ENCODE results near the gene EXOSC7. TPM values are rescaled to one million over a fixed set of nuclear protein-coding genes. Genes with fewer than 3 reads are reported as not detected.

EXOSC7 gene
- total and polyA plus RNA-seq, 9 of the 15 experiments (the other 6 are each of a cell fraction or from before 2014, with no cell fraction given) = 88.5 to 237 (median 112) TPM

- TF ChIP-seq, protein P1, sequence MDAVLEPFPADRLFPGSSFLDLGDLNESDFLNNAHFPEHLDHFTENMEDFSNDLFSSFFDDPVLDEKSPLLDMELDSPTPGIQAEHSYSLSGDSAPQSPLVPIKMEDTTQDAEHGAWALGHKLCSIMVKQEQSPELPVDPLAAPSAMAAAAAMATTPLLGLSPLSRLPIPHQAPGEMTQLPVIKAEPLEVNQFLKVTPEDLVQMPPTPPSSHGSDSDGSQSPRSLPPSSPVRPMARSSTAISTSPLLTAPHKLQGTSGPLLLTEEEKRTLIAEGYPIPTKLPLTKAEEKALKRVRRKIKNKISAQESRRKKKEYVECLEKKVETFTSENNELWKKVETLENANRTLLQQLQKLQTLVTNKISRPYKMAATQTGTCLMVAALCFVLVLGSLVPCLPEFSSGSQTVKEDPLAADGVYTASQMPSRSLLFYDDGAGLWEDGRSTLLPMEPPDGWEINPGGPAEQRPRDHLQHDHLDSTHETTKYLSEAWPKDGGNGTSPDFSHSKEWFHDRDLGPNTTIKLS (IDR thresholded peaks at IDR 0.05; ENCODE audit: borderline replicate concordance, low read depth) = peak; percentile 83; the same call in 1 of the 2 replicates
- peak; percentile 87 for TF ChIP-seq BCOR (IDR thresholded peaks at IDR 0.05)
- no peak for TF ChIP-seq TRIM28 (IDR thresholded peaks at IDR 0.05)
- TF ChIP-seq ZNF778 (CRISPR knock-in tag; IDR thresholded peaks at IDR 0.05) = no peak
- TF ChIP-seq ZNF277 (CRISPR knock-in tag; IDR thresholded peaks at IDR 0.05; ENCODE audit: borderline replicate concordance) = no peak
- TF ChIP-seq TAF15 (IDR thresholded peaks at IDR 0.05; ENCODE audit: low read depth, low read length) = no peak
- TF ChIP-seq ARHGAP35 (IDR thresholded peaks at IDR 0.05; ENCODE audit: partially characterized antibody) = no peak
- no peak for TF ChIP-seq TCF15 (CRISPR knock-in tag; IDR thresholded peaks at IDR 0.05)
- 0 out of 2 replicates have a peak, but pooled peaks have one; percentile 54 for TF ChIP-seq ELF1 (tag; IDR thresholded peaks at IDR 0.05)
- TF ChIP-seq, protein P2, sequence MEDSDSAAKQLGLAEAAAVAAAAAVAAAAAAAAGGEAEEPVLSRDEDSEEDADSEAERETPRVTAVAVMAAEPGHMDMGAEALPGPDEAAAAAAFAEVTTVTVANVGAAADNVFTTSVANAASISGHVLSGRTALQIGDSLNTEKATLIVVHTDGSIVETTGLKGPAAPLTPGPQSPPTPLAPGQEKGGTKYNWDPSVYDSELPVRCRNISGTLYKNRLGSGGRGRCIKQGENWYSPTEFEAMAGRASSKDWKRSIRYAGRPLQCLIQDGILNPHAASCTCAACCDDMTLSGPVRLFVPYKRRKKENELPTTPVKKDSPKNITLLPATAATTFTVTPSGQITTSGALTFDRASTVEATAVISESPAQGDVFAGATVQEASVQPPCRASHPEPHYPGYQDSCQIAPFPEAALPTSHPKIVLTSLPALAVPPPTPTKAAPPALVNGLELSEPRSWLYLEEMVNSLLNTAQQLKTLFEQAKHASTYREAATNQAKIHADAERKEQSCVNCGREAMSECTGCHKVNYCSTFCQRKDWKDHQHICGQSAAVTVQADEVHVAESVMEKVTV (CRISPR knock-in tag; IDR thresholded peaks at IDR 0.05) = no peak
- no peak for TF ChIP-seq JUNB (CRISPR knock-in tag; conservative IDR thresholded peaks at IDR 0.05)
- TF ChIP-seq KLF6 (CRISPR knock-in tag; IDR thresholded peaks at IDR 0.05; ENCODE audit: borderline replicate concordance) = 0 out of 2 replicates have a peak, but pooled peaks have one; percentile 71
- no peak for TF ChIP-seq DPF2 (IDR thresholded peaks at IDR 0.05)
- TF ChIP-seq ZNF586 (CRISPR knock-in tag; conservative IDR thresholded peaks at IDR 0.05) = no peak
- TF ChIP-seq KDM4B (IDR thresholded peaks at IDR 0.05; ENCODE audit: borderline replicate concordance in 2 of 2, low read depth in 1 of 2) = peak in 1 of 2 experiments; percentile 69; a peak in 2 of 4 replicates
- TF ChIP-seq CBX2 (IDR thresholded peaks at IDR 0.05; ENCODE audit: insufficient read depth, low read length, poor library complexity, severe bottlenecking) = no peak
- TF ChIP-seq ZNF740 (CRISPR knock-in tag; IDR thresholded peaks at IDR 0.05) = peak; percentile 97
- TF ChIP-seq ZNF740 (tag; IDR thresholded peaks at IDR 0.05) = peak in 1 of 2 experiments; percentile 97; a peak in 2 of 4 replicates
- TF ChIP-seq, protein P3, sequence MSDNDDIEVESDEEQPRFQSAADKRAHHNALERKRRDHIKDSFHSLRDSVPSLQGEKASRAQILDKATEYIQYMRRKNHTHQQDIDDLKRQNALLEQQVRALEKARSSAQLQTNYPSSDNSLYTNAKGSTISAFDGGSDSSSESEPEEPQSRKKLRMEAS (CRISPR knock-in tag; IDR thresholded peaks at IDR 0.05) = peak; percentile 87
- no peak for TF ChIP-seq ZNF444 (CRISPR knock-in tag; IDR thresholded peaks at IDR 0.05)
- no peak for TF ChIP-seq KDM2B (CRISPR knock-in tag; IDR thresholded peaks at IDR 0.05)
- peak in 1 of 2 experiments; percentile 58; a peak in 1 of 4 replicates for TF ChIP-seq CSDE1 (IDR thresholded peaks at IDR 0.05)
- TF ChIP-seq BRD4 (IDR thresholded peaks at IDR 0.05) = 0 out of 2 replicates have a peak, but pooled peaks have one; percentile 11
Observed at GRCh38 chr3:44976002-44976815, at the start of gene EXOSC7, which contains the start of gene ZDHHC3 (continued).

Measured in K562 (cell line).